ENCODE data around the gene DHTKD1. TPM values are rescaled to one million over a fixed set of nuclear protein-coding genes. Genes with fewer than 3 reads are reported as not detected.
"Not testable (repeated sequence)": the region's sequence is repeated elsewhere in the genome, so short reads cannot be mapped to it uniquely, and the experiment has no call there.

Gene DHTKD1
- total RNA-seq, 2 experiments from 2014 or later, result 5.1 to 5.3 TPM

DNA sequence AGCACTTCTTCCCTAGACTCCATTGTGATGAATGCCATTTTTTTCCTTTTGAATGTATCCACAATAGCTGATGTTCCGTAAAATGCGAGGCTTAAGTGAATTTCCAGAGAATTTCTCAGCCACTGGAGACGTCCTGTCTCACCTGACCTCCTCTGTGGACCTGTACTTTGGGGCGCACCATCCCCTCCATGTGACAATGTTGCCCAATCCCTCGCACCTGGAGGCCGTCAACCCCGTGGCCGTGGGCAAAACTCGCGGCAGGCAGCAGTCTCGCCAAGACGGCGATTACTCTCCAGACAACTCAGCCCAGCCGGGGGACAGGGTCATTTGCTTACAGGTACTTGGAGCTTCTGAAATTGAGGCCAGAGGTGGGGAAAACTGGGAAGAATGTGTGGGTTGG is 20.2 kb downstream of the DHTKD1 start:
- POLR2A ChIA-PET, result no interaction called here
- no peak for DNase-seq
- H3K36me3 Mint-ChIP-seq (ENCODE audit: low read depth), result peaks cover 77% of the 10 kb centered on the region

GRCh38 chr10:12091421-12091820 is 22.7 kb downstream of the DHTKD1 start:
- no peak overlapping the region for H3K27ac ChIP-seq (ENCODE audit: low read depth in 1 of 2, low read length in 2 of 2)
- no peak for DNase-seq
- no peaks in the 10 kb centered on the region for H3K4me1 ChIP-seq (ENCODE audit: insufficient read depth, low read length)
- intact Hi-C loops (cut with DNase I, micrococcal nuclease), result no loop called here
- ChIA-PET POLR2A (no interaction called here), CTCF (no interaction called here)
- ATAC-seq (ENCODE audit: poor library complexity), result no peak
- H3K4me3 ChIP-seq (ENCODE audit: low read length), result no peak overlapping the region
- Mint-ChIP-seq H3K4me3 (no peak overlapping the region), H3K4me1 (ENCODE audit: low read depth) (no peaks in the 10 kb centered on the region), H3K9me3 (no peaks in the 10 kb centered on the region), H3K27ac (no peak overlapping the region), H3K27me3 (no peaks in the 10 kb centered on the region), H3K36me3 (ENCODE audit: low read depth) (peaks cover 78% of the 10 kb centered on the region)
- H3K9me3 ChIP-seq (ENCODE audit: control insufficient read depth in 1 of 2, insufficient read depth in 1 of 2, low read length in 2 of 2), result no peaks in the 10 kb centered on the region
- TF ChIP-seq, protein P1, sequence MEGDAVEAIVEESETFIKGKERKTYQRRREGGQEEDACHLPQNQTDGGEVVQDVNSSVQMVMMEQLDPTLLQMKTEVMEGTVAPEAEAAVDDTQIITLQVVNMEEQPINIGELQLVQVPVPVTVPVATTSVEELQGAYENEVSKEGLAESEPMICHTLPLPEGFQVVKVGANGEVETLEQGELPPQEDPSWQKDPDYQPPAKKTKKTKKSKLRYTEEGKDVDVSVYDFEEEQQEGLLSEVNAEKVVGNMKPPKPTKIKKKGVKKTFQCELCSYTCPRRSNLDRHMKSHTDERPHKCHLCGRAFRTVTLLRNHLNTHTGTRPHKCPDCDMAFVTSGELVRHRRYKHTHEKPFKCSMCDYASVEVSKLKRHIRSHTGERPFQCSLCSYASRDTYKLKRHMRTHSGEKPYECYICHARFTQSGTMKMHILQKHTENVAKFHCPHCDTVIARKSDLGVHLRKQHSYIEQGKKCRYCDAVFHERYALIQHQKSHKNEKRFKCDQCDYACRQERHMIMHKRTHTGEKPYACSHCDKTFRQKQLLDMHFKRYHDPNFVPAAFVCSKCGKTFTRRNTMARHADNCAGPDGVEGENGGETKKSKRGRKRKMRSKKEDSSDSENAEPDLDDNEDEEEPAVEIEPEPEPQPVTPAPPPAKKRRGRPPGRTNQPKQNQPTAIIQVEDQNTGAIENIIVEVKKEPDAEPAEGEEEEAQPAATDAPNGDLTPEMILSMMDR (IDR thresholded peaks at IDR 0.05), result no peak
- H3K36me3 ChIP-seq (ENCODE audit: insufficient read depth, low read length), result peaks cover 39% of the 10 kb centered on the region
- no peaks in the 10 kb centered on the region for H3K27me3 ChIP-seq (ENCODE audit: control insufficient read depth in 1 of 2, insufficient read depth in 2 of 2, low read length in 2 of 2)

More for the DNA sequence above, 20.2 kb downstream of the DHTKD1 start:
- Histone ChIP-seq H3K9me3 (ENCODE audit: control insufficient read depth in 1 of 2, insufficient read depth in 1 of 2, low read length in 2 of 2) (no peaks in the 10 kb centered on the region), H3K27ac (ENCODE audit: low read depth in 1 of 2, low read length in 2 of 2) (no peak overlapping the region), H3K4me3 (ENCODE audit: low read length) (no peak overlapping the region), H3K27me3 (ENCODE audit: control insufficient read depth in 1 of 2, insufficient read depth in 2 of 2, low read length in 2 of 2) (no peaks in the 10 kb centered on the region), H3K36me3 (ENCODE audit: insufficient read depth, low read length) (peaks cover 39% of the 10 kb centered on the region), H3K4me1 (ENCODE audit: insufficient read depth, low read length) (no peaks in the 10 kb centered on the region)
- intact Hi-C loops (cut with DNase I, micrococcal nuclease), result no loop called here
- no peak overlapping the region for H3K27ac Mint-ChIP-seq
- H3K9me3 Mint-ChIP-seq, result no peaks in the 10 kb centered on the region
- no peaks in the 10 kb centered on the region for H3K27me3 Mint-ChIP-seq
- CTCF ChIA-PET, result no interaction called here
- H3K4me1 Mint-ChIP-seq (ENCODE audit: low read depth), result no peaks in the 10 kb centered on the region
- TF ChIP-seq, protein P1 (IDR thresholded peaks at IDR 0.05), result no peak
- no peak for ATAC-seq (ENCODE audit: poor library complexity)
- H3K4me3 Mint-ChIP-seq, result no peak overlapping the region

DNA sequence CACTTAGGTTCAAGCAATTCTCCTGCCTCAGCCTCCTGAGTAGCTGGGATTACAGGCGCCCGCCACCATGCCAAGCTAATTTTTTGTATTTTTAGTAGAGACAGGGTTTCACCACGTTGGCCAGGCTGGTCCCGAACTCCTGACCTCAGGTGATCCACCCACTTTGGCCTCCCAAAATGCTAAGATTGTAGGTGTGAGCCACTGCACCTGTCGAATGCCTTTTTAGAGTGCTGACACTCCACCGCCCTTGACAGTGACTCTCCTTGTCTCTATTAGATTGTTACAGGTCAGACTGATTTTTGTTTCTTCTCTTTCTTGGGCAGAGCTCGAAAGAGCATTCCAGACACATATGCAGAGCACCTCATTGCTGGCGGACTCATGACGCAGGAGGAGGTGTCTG is 28.6 kb downstream of the DHTKD1 start:
- H3K27me3 ChIP-seq (ENCODE audit: control insufficient read depth in 1 of 2, insufficient read depth in 2 of 2, low read length in 2 of 2); DNase-seq; H3K4me3 Mint-ChIP-seq; H3K4me1 Mint-ChIP-seq (ENCODE audit: low read depth); intact Hi-C loops (cut with DNase I, micrococcal nuclease); H3K27ac Mint-ChIP-seq; H3K27ac ChIP-seq (ENCODE audit: low read depth in 1 of 2, low read length in 2 of 2); H3K27me3 Mint-ChIP-seq; CTCF ChIA-PET; H3K9me3 Mint-ChIP-seq; H3K4me1 ChIP-seq (ENCODE audit: insufficient read depth, low read length); ATAC-seq (ENCODE audit: poor library complexity); H3K4me3 ChIP-seq (ENCODE audit: low read length); H3K9me3 ChIP-seq (ENCODE audit: control insufficient read depth in 1 of 2, insufficient read depth in 1 of 2, low read length in 2 of 2); POLR2A ChIA-PET: not testable (repeated sequence)
- peaks cover 81% of the 10 kb centered on the region for H3K36me3 Mint-ChIP-seq (ENCODE audit: low read depth)
- H3K36me3 ChIP-seq (ENCODE audit: insufficient read depth, low read length), result peaks cover 44% of the 10 kb centered on the region

DNA sequence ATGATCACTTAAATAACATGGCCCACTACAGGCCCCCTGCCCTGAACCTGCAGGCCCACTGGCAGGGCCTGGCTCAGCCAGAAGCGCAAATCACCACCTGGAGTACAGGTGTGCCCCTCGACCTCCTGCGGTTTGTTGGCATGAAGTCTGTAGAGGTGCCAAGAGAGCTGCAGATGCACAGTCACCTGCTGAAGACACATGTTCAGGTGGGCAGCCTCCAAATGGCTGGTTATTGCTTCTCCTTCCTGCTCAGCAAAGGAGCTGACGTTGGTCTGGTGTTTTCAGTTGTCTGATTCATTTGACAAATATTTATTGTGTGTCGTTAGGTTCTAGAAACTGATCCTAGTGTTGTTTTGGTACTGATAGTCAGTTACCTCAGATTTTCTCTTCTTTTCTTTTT is 29.0 kb downstream of the DHTKD1 start:
- H3K27ac Mint-ChIP-seq, result no peak overlapping the region

More for the DNA sequence above, 29.0 kb downstream of the DHTKD1 start:
- ATAC-seq (ENCODE audit: poor library complexity), result no peak
- no peak overlapping the region for H3K27ac ChIP-seq (ENCODE audit: low read depth in 1 of 2, low read length in 2 of 2)
- Mint-ChIP-seq H3K36me3 (ENCODE audit: low read depth) (peaks cover 82% of the 10 kb centered on the region), H3K9me3 (no peaks in the 10 kb centered on the region), H3K4me3 (no peak overlapping the region), H3K27me3 (no peaks in the 10 kb centered on the region), H3K4me1 (ENCODE audit: low read depth) (no peaks in the 10 kb centered on the region)
- ChIA-PET POLR2A (no interaction called here), CTCF (no interaction called here)
- no peaks in the 10 kb centered on the region for H3K27me3 ChIP-seq (ENCODE audit: control insufficient read depth in 1 of 2, insufficient read depth in 2 of 2, low read length in 2 of 2)
- H3K4me3 ChIP-seq (ENCODE audit: low read length), result no peak overlapping the region
- peaks cover 46% of the 10 kb centered on the region for H3K36me3 ChIP-seq (ENCODE audit: insufficient read depth, low read length)
- intact Hi-C loops (cut with DNase I, micrococcal nuclease), result no loop called here
- no peaks in the 10 kb centered on the region for H3K4me1 ChIP-seq (ENCODE audit: insufficient read depth, low read length)
- no peak for DNase-seq
- no peaks in the 10 kb centered on the region for H3K9me3 ChIP-seq (ENCODE audit: control insufficient read depth in 1 of 2, insufficient read depth in 1 of 2, low read length in 2 of 2)
- TF ChIP-seq, protein P1 (IDR thresholded peaks at IDR 0.05), result no peak

Measured in CD4-positive, alpha-beta T cell (primary cell).